Neuronal stem cell (in vitro differentiated cells): ENCODE data around the gene FUT7.

Source experiments
- DNase-seq: peaks from one replicate; pipeline ENCODE4 v3.0.0-alpha.2; 2013; ENCODE audit warnings: low spot score
- H2AFZ ChIP-seq: one replicate; pipeline ENCODE4 v1.6.1; 2013; ENCODE audit warnings: mild to moderate bottlenecking, low read length, inconsistent platforms
- H2AK5ac ChIP-seq: 2 replicates; pipeline ENCODE4 v1.6.1; 2013; ENCODE audit warnings: low read depth, mild to moderate bottlenecking, inconsistent platforms, low read length, moderate library complexity, mixed read lengths
- H2BK120ac ChIP-seq: 2 replicates; pipeline ENCODE4 v1.6.1; 2013; ENCODE audit warnings: low read depth, mild to moderate bottlenecking, inconsistent platforms, low read length, moderate library complexity, mixed read lengths
- H2BK12ac ChIP-seq: one replicate; pipeline ENCODE4 v1.6.1; 2013; ENCODE audit warnings: low read length, inconsistent platforms
- H2BK15ac ChIP-seq: 2 replicates; pipeline ENCODE4 v1.6.1; 2013; ENCODE audit warnings: mild to moderate bottlenecking, low read length, inconsistent platforms, mixed read lengths
- H2BK5ac ChIP-seq: one replicate; pipeline ENCODE4 v1.6.1; 2013; ENCODE audit warnings: inconsistent platforms, mild to moderate bottlenecking, low read length, moderate library complexity
- H3K14ac ChIP-seq: one replicate; pipeline ENCODE4 v1.6.1; 2013; ENCODE audit warnings: low read length, inconsistent platforms
- H3K18ac ChIP-seq: 2 replicates; pipeline ENCODE4 v1.6.1; 2013; ENCODE audit warnings: low read length, inconsistent platforms
- H3K23ac ChIP-seq: 2 replicates; pipeline ENCODE4 v1.6.1; 2013; ENCODE audit warnings: low read depth, mild to moderate bottlenecking, mixed read lengths, low read length, inconsistent platforms; ENCODE audit not compliant: poor library complexity
- H3K27ac ChIP-seq: replicated peaks from 3 replicates; pipeline ENCODE4 v1.5.1; 2013; ENCODE audit warnings: low read length, inconsistent platforms
- H3K27me3 ChIP-seq, 3 experiments: 2 replicates each; pipeline ENCODE4 v1.6.1; 2013; ENCODE audit warnings: low read length in 3 of 3, mild to moderate bottlenecking in 2 of 3, inconsistent platforms in 1 of 3, low read depth in 1 of 3, mixed read lengths in 1 of 3, moderate library complexity in 1 of 3; ENCODE audit not compliant: control insufficient read depth in 3 of 3, insufficient read depth in 3 of 3
- H3K36me3 ChIP-seq, 2 donors: replicated peaks in 1 of 2; 2 replicates each; pipeline ENCODE4 v1.6.1; 2013; ENCODE audit warnings: low read length in 2 of 2; ENCODE audit not compliant: control insufficient read depth in 2 of 2, insufficient read depth in 2 of 2
- H3K4ac ChIP-seq: 2 replicates; pipeline ENCODE4 v1.6.1; 2013; ENCODE audit warnings: inconsistent platforms, mild to moderate bottlenecking, low read length, moderate library complexity
- H3K4me1 ChIP-seq, 2 donors: 1 replicate in 1 of 2; 2 replicates in 1 of 2; pipeline ENCODE4 v1.6.1; 2013; ENCODE audit warnings: low read length in 2 of 2, low read depth in 1 of 2; ENCODE audit not compliant: control insufficient read depth in 2 of 2, insufficient read depth in 1 of 2
- H3K4me2 ChIP-seq: one replicate; pipeline ENCODE4 v1.6.1; 2013; ENCODE audit warnings: mild to moderate bottlenecking, low read length, inconsistent platforms; ENCODE audit not compliant: insufficient read depth, poor library complexity, severe bottlenecking
- H3K4me3 ChIP-seq, 2 donors: 2 replicates each; pipeline ENCODE4 v1.5.1; 2013; ENCODE audit warnings: low read length in 2 of 2, mild to moderate bottlenecking in 2 of 2, inconsistent platforms in 1 of 2, moderate library complexity in 1 of 2
- H3K79me1 ChIP-seq: one replicate; pipeline ENCODE4 v1.6.1; 2013; ENCODE audit warnings: low read depth, mild to moderate bottlenecking, inconsistent platforms, low read length, moderate library complexity
- H3K9ac ChIP-seq: one replicate; pipeline ENCODE4 v1.6.1; 2013; ENCODE audit warnings: mild to moderate bottlenecking, low read depth, low read length, inconsistent platforms; ENCODE audit not compliant: poor library complexity
- H3K9me3 ChIP-seq, 2 donors: replicated peaks in 1 of 2; 2 replicates each; pipeline versions ENCODE3 to v1.6.1; 2013; ENCODE audit warnings: low read length in 2 of 2, mild to moderate bottlenecking in 2 of 2, inconsistent platforms in 1 of 2, low read depth in 1 of 2, mixed read lengths in 1 of 2, moderate library complexity in 1 of 2; ENCODE audit not compliant: control insufficient read depth in 2 of 2, insufficient read depth in 1 of 2
- H4K8ac ChIP-seq: one replicate; pipeline ENCODE4 v1.6.1; 2013; ENCODE audit warnings: low read depth, mild to moderate bottlenecking, inconsistent platforms, low read length, moderate library complexity
- H4K91ac ChIP-seq: one replicate; pipeline ENCODE4 v1.6.1; 2013; ENCODE audit warnings: low read length, low read depth, mild to moderate bottlenecking, inconsistent platforms; ENCODE audit not compliant: poor library complexity
- WGBS, 2 donors: extraction: QIAGEN DNeasy Blood & Tissue Kit; methylation state at CpG; one replicate each; pipeline ENCODE4 v1.1.7; 2013; ENCODE audit warnings: missing lambda C conversion rate in 2 of 2, mixed read lengths in 1 of 2; ENCODE audit not compliant: insufficient read length in 2 of 2, insufficient replicate concordance in 1 of 2; ENCODE audit errors: extremely low coverage in 2 of 2; 5-methylcytosine and 5-hydroxymethylcytosine counted together

Gene FUT7

GRCh38 chr9:136994180-136994887 is 37.6 kb downstream of the FUT7 start:
- no peak overlapping the region for H2BK15ac ChIP-seq
- H3K9me3 ChIP-seq: peaks cover 8 to 13% of the 10 kb centered on the region in 2 donors
- H3K23ac ChIP-seq: no peak overlapping the region
- peaks cover 0 to 5% (median 0%) of the 10 kb centered on the region in 3 experiments for H3K27me3 ChIP-seq
- no peak overlapping the region for H3K14ac ChIP-seq
- no peak overlapping the region for H4K8ac ChIP-seq
- H3K4me1 ChIP-seq: peaks cover 4 to 22% of the 10 kb centered on the region in 2 donors
- H3K79me1 ChIP-seq: peaks cover 9% of the 10 kb centered on the region
- H3K4me2 ChIP-seq: no peak overlapping the region
- H3K18ac ChIP-seq: no peak overlapping the region
- H3K27ac ChIP-seq: no peak overlapping the region
- WGBS, 2 donors: no CpG with 5 or more reads among the region's 54 CpGs
- H2BK5ac ChIP-seq: peak overlapping the region; percentile 5
- DNase-seq: no peak
- H2BK120ac ChIP-seq: no peak overlapping the region
- H2AFZ ChIP-seq: no peak overlapping the region
- peak overlapping the region in 1 of 2 donors; percentile 97 for H3K4me3 ChIP-seq
- peak overlapping the region; percentile 58 for H2BK12ac ChIP-seq
- peaks cover 6 to 15% of the 10 kb centered on the region in 2 donors for H3K36me3 ChIP-seq
- H2AK5ac ChIP-seq: no peak overlapping the region
- no peak overlapping the region for H3K9ac ChIP-seq
- no peak overlapping the region for H4K91ac ChIP-seq
- no peak overlapping the region for H3K4ac ChIP-seq

GRCh38 chr9:136992819-136993369 is 39.0 kb downstream of the FUT7 start:
- Histone ChIP-seq H3K9me3 (peaks cover 8 to 13% of the 10 kb centered on the region in 2 donors), H3K27me3 (peaks cover 0 to 5% (median 0%) of the 10 kb centered on the region in 3 experiments), H2BK12ac (no peak overlapping the region), H3K4me3 (peak overlapping the region; percentile 85 to 97), H3K14ac (peak overlapping the region; percentile 75), H3K36me3 (peaks cover 6 to 15% of the 10 kb centered on the region in 2 donors), H4K91ac (no peak overlapping the region), H2BK120ac (no peak overlapping the region), H3K4me2 (peak overlapping the region; percentile 85), H3K18ac (peak overlapping the region; percentile 35), H3K27ac (no peak overlapping the region), H3K4ac (no peak overlapping the region), H2AK5ac (peak overlapping the region; percentile 88), H3K23ac (peak overlapping the region; percentile 75), H3K4me1 (peaks cover 4 to 22% of the 10 kb centered on the region in 2 donors), H3K9ac (peak overlapping the region; percentile 96), H2BK5ac (peak overlapping the region; percentile 1), H2BK15ac (peak overlapping the region; percentile 45), H4K8ac (no peak overlapping the region), H2AFZ (peak overlapping the region; percentile 96), H3K79me1 (peaks cover 9% of the 10 kb centered on the region)
- DNase-seq: no peak
- WGBS, 2 donors: no CpG with 5 or more reads among the region's 18 CpGs

- Histone ChIP-seq H2BK12ac (peak within 1 kb of the TSS; percentile 22), H3K4me2 (peak within 1 kb of the TSS; percentile 85), H3K4me3 (peak within 1 kb of the TSS; percentile 85 to 97), H3K27me3 (peaks cover 0 to 5% (median 2%) of the 10 kb centered on the region in 3 experiments), H4K91ac (peak within 1 kb of the TSS; percentile 85), H3K27ac (no peak within 1 kb of the TSS), H3K18ac (peak within 1 kb of the TSS; percentile 94), H3K23ac (peak within 1 kb of the TSS; percentile 75), H2BK15ac (peak within 1 kb of the TSS; percentile 81), H4K8ac (no peak within 1 kb of the TSS), H2AFZ (peak within 1 kb of the TSS; percentile 96), H3K9me3 (peaks cover 8 to 13% of the 10 kb centered on the region in 2 donors), H3K9ac (peak within 1 kb of the TSS; percentile 96), H2BK5ac (peak within 1 kb of the TSS; percentile 1), H3K14ac (peak within 1 kb of the TSS; percentile 75), H3K36me3 (peaks cover 6 to 15% of the 10 kb centered on the region in 2 donors), H2BK120ac (no peak within 1 kb of the TSS), H3K4me1 (peaks cover 4 to 18% of the 10 kb centered on the region in 2 donors), H2AK5ac (peak within 1 kb of the TSS; percentile 88), H3K4ac (no peak within 1 kb of the TSS), H3K79me1 (peaks cover 9% of the 10 kb centered on the region)
- DNase-seq: peak; percentile 86
- no CpG with 5 or more reads among the region's 92 CpGs for WGBS, 2 donors
Observed at GRCh38 chr9:136991993-136992818, 39.7 kb downstream of the FUT7 start, which contains the start of gene PAXX. Gene PAXX (plus strand): TSS chr9:136992422. CDS start chr9:136992444, 22 bp downstream.
